Measurements from ENCODE around the gene PTCHD4. TPM values are rescaled to one million over a fixed set of nuclear protein-coding genes. Genes with fewer than 3 reads are reported as not detected.

The PTCHD4 gene
- total RNA-seq (2022), result not detected in 2 replicates
- percentile 2 among the genes with signal in this experiment for Bru-seq, nascent RNA
- BruChase-seq, experiment 1, labeled RNA remaining after a 2-hour chase, result percentile 1 among the genes with signal in this experiment
- BruChase-seq, experiment 2, labeled RNA remaining after a 6-hour chase, result not detected
- long read RNA-seq, result 0 reads

GRCh38 chr6:48111143-48111506 is at the start of gene PTCHD4:
PTCHD4 (minus strand) TSS chr6:48111197; CDS start chr6:48068957, 42,240 bp downstream.
- no peaks in the 10 kb centered on the region for H3K9me3 ChIP-seq
- peak in 1 of 2 experiments; percentile 40 for DNase-seq
- BruUV-seq (replicated peaks), result no TSS peak
- Mint-ChIP-seq H3K4me3 (ENCODE audit: unreplicated experiment) (no peak within 1 kb of the TSS), H3K4me1 (ENCODE audit: low read depth, unreplicated experiment) (no peaks in the 10 kb centered on the region), H3K27ac (ENCODE audit: unreplicated experiment) (no peak within 1 kb of the TSS), H3K27me3 (ENCODE audit: insufficient read depth, unreplicated experiment) (no peaks in the 10 kb centered on the region), H3K36me3 (ENCODE audit: insufficient read depth, unreplicated experiment) (no peaks in the 10 kb centered on the region), H3K9me3 (ENCODE audit: unreplicated experiment) (no peaks in the 10 kb centered on the region)
- H3K4me3 ChIP-seq (ENCODE audit: low read depth, low read length), result no peak within 1 kb of the TSS
- no peaks in the 10 kb centered on the region for H3K4me1 ChIP-seq
- H3K27me3 ChIP-seq (replicated peaks; ENCODE audit: control insufficient read depth, insufficient read depth, low read length), result no peaks in the 10 kb centered on the region
- POLR2A ChIA-PET, result no interaction called here
- CTCF ChIA-PET, result no interaction called here
- no peaks in the 10 kb centered on the region for H3K36me3 ChIP-seq (ENCODE audit: control insufficient read depth, insufficient read depth, low read length)
- TF ChIP-seq, protein P1, sequence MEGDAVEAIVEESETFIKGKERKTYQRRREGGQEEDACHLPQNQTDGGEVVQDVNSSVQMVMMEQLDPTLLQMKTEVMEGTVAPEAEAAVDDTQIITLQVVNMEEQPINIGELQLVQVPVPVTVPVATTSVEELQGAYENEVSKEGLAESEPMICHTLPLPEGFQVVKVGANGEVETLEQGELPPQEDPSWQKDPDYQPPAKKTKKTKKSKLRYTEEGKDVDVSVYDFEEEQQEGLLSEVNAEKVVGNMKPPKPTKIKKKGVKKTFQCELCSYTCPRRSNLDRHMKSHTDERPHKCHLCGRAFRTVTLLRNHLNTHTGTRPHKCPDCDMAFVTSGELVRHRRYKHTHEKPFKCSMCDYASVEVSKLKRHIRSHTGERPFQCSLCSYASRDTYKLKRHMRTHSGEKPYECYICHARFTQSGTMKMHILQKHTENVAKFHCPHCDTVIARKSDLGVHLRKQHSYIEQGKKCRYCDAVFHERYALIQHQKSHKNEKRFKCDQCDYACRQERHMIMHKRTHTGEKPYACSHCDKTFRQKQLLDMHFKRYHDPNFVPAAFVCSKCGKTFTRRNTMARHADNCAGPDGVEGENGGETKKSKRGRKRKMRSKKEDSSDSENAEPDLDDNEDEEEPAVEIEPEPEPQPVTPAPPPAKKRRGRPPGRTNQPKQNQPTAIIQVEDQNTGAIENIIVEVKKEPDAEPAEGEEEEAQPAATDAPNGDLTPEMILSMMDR (IDR thresholded peaks at IDR 0.05; ENCODE audit: insufficient read depth in 1 of 2, low read depth in 1 of 2, low read length in 1 of 2, severe bottlenecking in 1 of 2, unreplicated experiment in 1 of 2), result no peak
- intact Hi-C loops (cut with micrococcal nuclease; ENCODE audit: unreplicated experiment), result no loop called here

DNA sequence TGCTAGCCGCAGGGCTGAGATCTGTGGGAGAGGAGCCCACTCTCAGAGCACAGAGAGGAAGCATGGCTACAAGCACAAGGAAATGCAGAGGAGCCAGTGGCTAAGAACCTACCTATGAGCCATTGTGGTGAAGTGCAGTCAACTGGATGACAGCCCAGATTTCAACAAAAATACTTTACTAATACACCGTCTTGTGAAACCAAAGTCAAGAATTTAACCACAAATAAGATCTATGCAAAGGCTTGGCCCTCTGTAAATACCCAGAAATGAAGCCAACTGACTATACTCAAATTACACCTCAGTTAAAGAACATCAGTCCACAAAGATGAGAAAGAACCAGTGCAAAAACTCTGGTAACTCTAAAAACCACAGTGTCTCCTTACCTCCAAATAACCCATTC is 40.1 kb upstream of the PTCHD4 start:
- intact Hi-C loops (cut with micrococcal nuclease; ENCODE audit: unreplicated experiment), result no loop called here
- H3K4me3 ChIP-seq (ENCODE audit: low read depth, low read length), result no peak overlapping the region
- no TSS peak for BruUV-seq (replicated peaks)
- no peaks in the 10 kb centered on the region for H3K27me3 ChIP-seq (replicated peaks; ENCODE audit: control insufficient read depth, insufficient read depth, low read length)
- DNase-seq, result no peak
- H3K9me3 ChIP-seq, result peaks cover 4% of the 10 kb centered on the region; the same call in 1 of the 2 replicates
- POLR2A ChIA-PET, result no interaction called here
- H3K4me1 Mint-ChIP-seq (ENCODE audit: low read depth, unreplicated experiment), result no peaks in the 10 kb centered on the region
- no peaks in the 10 kb centered on the region for H3K36me3 Mint-ChIP-seq (ENCODE audit: insufficient read depth, unreplicated experiment)
- H3K4me1 ChIP-seq, result no peaks in the 10 kb centered on the region
- no peak overlapping the region for H3K4me3 Mint-ChIP-seq (ENCODE audit: unreplicated experiment)
- CTCF ChIA-PET, result no interaction called here
- H3K9me3 Mint-ChIP-seq (ENCODE audit: unreplicated experiment), result peaks cover 35% of the 10 kb centered on the region
- no peak overlapping the region for H3K27ac Mint-ChIP-seq (ENCODE audit: unreplicated experiment)
- TF ChIP-seq, protein P1 (IDR thresholded peaks at IDR 0.05; ENCODE audit: insufficient read depth in 1 of 2, low read depth in 1 of 2, low read length in 1 of 2, severe bottlenecking in 1 of 2, unreplicated experiment in 1 of 2), result no peak
- peaks cover 3% of the 10 kb centered on the region for H3K27me3 Mint-ChIP-seq (ENCODE audit: insufficient read depth, unreplicated experiment)
- H3K36me3 ChIP-seq (ENCODE audit: control insufficient read depth, insufficient read depth, low read length), result no peaks in the 10 kb centered on the region

DNA sequence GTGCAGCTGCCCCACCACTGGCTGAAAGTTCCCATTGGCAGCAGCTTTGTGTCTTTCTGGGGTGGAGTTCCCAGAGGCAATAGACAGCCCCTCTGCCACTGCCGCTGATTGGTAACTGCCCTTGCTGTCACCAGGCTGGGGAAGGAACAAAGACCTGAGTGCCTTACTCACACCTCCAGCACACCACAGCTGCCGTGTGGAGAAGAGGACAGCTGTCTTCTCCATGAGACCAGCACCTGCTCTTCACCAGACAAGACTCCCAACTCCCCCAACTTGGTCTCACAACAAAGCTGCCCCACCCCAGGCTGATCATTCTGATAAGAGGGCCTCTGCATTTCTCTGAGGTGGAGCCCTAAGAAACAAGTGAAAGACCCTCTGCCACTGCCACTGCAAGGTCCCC is 39.7 kb upstream of the PTCHD4 start:
- no peaks in the 10 kb centered on the region for H3K4me1 ChIP-seq
- BruUV-seq (replicated peaks), result no TSS peak
- Mint-ChIP-seq H3K36me3 (ENCODE audit: insufficient read depth, unreplicated experiment) (no peaks in the 10 kb centered on the region), H3K4me1 (ENCODE audit: low read depth, unreplicated experiment) (no peaks in the 10 kb centered on the region), H3K27me3 (ENCODE audit: insufficient read depth, unreplicated experiment) (peaks cover 3% of the 10 kb centered on the region), H3K4me3 (ENCODE audit: unreplicated experiment) (no peak overlapping the region), H3K9me3 (ENCODE audit: unreplicated experiment) (peaks cover 35% of the 10 kb centered on the region), H3K27ac (ENCODE audit: unreplicated experiment) (no peak overlapping the region)
- no peak for DNase-seq
- TF ChIP-seq, protein P1 (IDR thresholded peaks at IDR 0.05; ENCODE audit: insufficient read depth in 1 of 2, low read depth in 1 of 2, low read length in 1 of 2, severe bottlenecking in 1 of 2, unreplicated experiment in 1 of 2), result no peak
- H3K36me3 ChIP-seq (ENCODE audit: control insufficient read depth, insufficient read depth, low read length), result no peaks in the 10 kb centered on the region
- no peaks in the 10 kb centered on the region for H3K27me3 ChIP-seq (replicated peaks; ENCODE audit: control insufficient read depth, insufficient read depth, low read length)
- CTCF ChIA-PET, result no interaction called here
- H3K9me3 ChIP-seq, result peaks cover 4% of the 10 kb centered on the region; the same call in 1 of the 2 replicates
- H3K4me3 ChIP-seq (ENCODE audit: low read depth, low read length), result no peak overlapping the region
- intact Hi-C loops (cut with micrococcal nuclease; ENCODE audit: unreplicated experiment), result no loop called here
- POLR2A ChIA-PET, result no interaction called here
